IMR-90 (cell line): ENCODE results near the gene CRIM1. TPM values are rescaled to one million over a fixed set of nuclear protein-coding genes. Genes with fewer than 3 reads are reported as not detected.

Experiments
- ATAC-seq: fragments of 200-7000 bp; cut with Tn5 transposase; 2 replicates; pipeline ENCODE4 v1.9.1; 2020; ENCODE audit warnings: low read depth, mild to moderate bottlenecking, moderate library complexity
- BruUV-seq: library from RNA; stranded (reverse); fragments of 400-500 nt; replicated peaks from 2 replicates; lab custom pipeline; 2021; lab: Mats Ljungman, UMichigan
- CTCF ChIA-PET: fragments of 300-600 bp; formaldehyde crosslinking; extraction: SDS; loops from one replicate; lab custom pipeline; 2021; ENCODE audit warnings: antibody characterized with exemption; lab: Yijun Ruan, JAX
- POLR2A ChIA-PET: fragments of 300-600 bp; sonication (Branson Sonifier 250); formaldehyde crosslinking; loops from one replicate; lab custom pipeline; 2022; ENCODE audit warnings: antibody characterized with exemption; ENCODE audit not compliant: unreplicated experiment; lab: Charles Lee
- DNase-seq: peaks from one replicate; pipeline ENCODE4 v3.0.0; 2013
- H2AFZ ChIP-seq: replicated peaks from 2 replicates; pipeline ENCODE3; 2013; ENCODE audit warnings: low read length, mild to moderate bottlenecking; ENCODE audit not compliant: poor library complexity
- H2AK5ac ChIP-seq: 2 replicates; pipeline ENCODE4 v1.6.1; 2013; ENCODE audit warnings: low read depth, low read length, inconsistent platforms
- H2AK9ac ChIP-seq: replicated peaks from 2 replicates; pipeline ENCODE3; 2013; ENCODE audit warnings: mild to moderate bottlenecking, low read depth, low read length, moderate library complexity; ENCODE audit not compliant: poor library complexity
- H2BK120ac ChIP-seq: 2 replicates; pipeline ENCODE4 v1.6.1; 2013; ENCODE audit warnings: low read depth, low read length, inconsistent platforms
- H2BK15ac ChIP-seq: 3 replicates; pipeline ENCODE4 v1.6.1; 2013; ENCODE audit warnings: low read depth, low read length, inconsistent platforms
- H2BK20ac ChIP-seq: 2 replicates; pipeline ENCODE4 v1.6.1; 2013; ENCODE audit warnings: low read depth, mild to moderate bottlenecking, inconsistent platforms, low read length, moderate library complexity
- H2BK5ac ChIP-seq: 2 replicates; pipeline ENCODE4 v1.6.1; 2013; ENCODE audit warnings: mild to moderate bottlenecking, low read depth, low read length, inconsistent platforms; ENCODE audit not compliant: poor library complexity, severe bottlenecking
- H3K14ac ChIP-seq: replicated peaks from 2 replicates; pipeline ENCODE4 v1.6.1; 2013; ENCODE audit warnings: low read depth, low read length, inconsistent platforms
- H3K18ac ChIP-seq: 2 replicates; pipeline ENCODE4 v1.6.1; 2013; ENCODE audit warnings: low read depth, low read length, control low read depth
- H3K23ac ChIP-seq: 2 replicates; pipeline ENCODE4 v1.6.1; 2013; ENCODE audit warnings: low read depth, low read length, inconsistent platforms
- H3K27ac ChIP-seq: 2 replicates; pipeline ENCODE4 v1.5.1; 2013; ENCODE audit warnings: mild to moderate bottlenecking, control low read depth, low read length; ENCODE audit not compliant: insufficient read depth
- H3K27me3 ChIP-seq: 2 replicates; pipeline ENCODE4 v1.6.1; 2013; ENCODE audit warnings: low read length; ENCODE audit not compliant: control insufficient read depth, insufficient read depth
- H3K36me3 ChIP-seq: 2 replicates; pipeline ENCODE4 v1.6.1; 2013; ENCODE audit warnings: low read length, mixed read lengths; ENCODE audit not compliant: control insufficient read depth, insufficient read depth
- H3K4ac ChIP-seq: 2 replicates; pipeline ENCODE4 v1.6.1; 2013; ENCODE audit warnings: low read depth, low read length, inconsistent platforms
- H3K4me1 ChIP-seq: 2 replicates; pipeline ENCODE4 v1.6.1; 2013; ENCODE audit warnings: low read length, mixed read lengths; ENCODE audit not compliant: control insufficient read depth, insufficient read depth
- H3K4me2 ChIP-seq: 2 replicates; pipeline ENCODE4 v1.6.1; 2013; ENCODE audit warnings: low read depth, mild to moderate bottlenecking, control low read depth, low read length, moderate library complexity
- H3K4me3 ChIP-seq: 2 replicates; pipeline ENCODE4 v1.5.1; 2013; ENCODE audit warnings: low read depth, mild to moderate bottlenecking, control low read depth, low read length, moderate library complexity; ENCODE audit not compliant: insufficient read depth
- H3K56ac ChIP-seq: 2 replicates; pipeline ENCODE4 v1.6.1; 2013; ENCODE audit warnings: low read length, inconsistent platforms; ENCODE audit not compliant: insufficient read depth; ENCODE audit errors: extremely low read depth
- H3K79me1 ChIP-seq, 2 experiments: 2 replicates each; pipeline ENCODE4 v1.6.1; 2013; ENCODE audit warnings: low read length in 2 of 2, inconsistent platforms in 1 of 2, low read depth in 1 of 2
- H3K9ac ChIP-seq: 2 replicates; pipeline ENCODE4 v1.6.1; 2013; ENCODE audit warnings: low read depth, low read length, control low read depth
- H3K9me1 ChIP-seq: 2 replicates; pipeline ENCODE4 v1.6.1; 2013; ENCODE audit warnings: low read length, inconsistent platforms; ENCODE audit not compliant: insufficient read depth
- H3K9me3 ChIP-seq: 2 replicates; pipeline ENCODE4 v1.6.1; 2013; ENCODE audit warnings: low read length; ENCODE audit not compliant: control insufficient read depth, insufficient read depth
- H4K20me1 ChIP-seq: 2 replicates; pipeline ENCODE4 v1.6.1; 2013; ENCODE audit warnings: low read length, inconsistent platforms; ENCODE audit not compliant: insufficient read depth
- H4K5ac ChIP-seq: 2 replicates; pipeline ENCODE4 v1.6.1; 2013; ENCODE audit warnings: mild to moderate bottlenecking, low read depth, low read length, control low read depth
- H4K8ac ChIP-seq, 2 experiments: 2 replicates each; pipeline ENCODE4 v1.6.1; 2013; ENCODE audit warnings: low read depth in 2 of 2, low read length in 2 of 2, control low read depth in 1 of 2, inconsistent platforms in 1 of 2
- H4K91ac ChIP-seq: 2 replicates; pipeline ENCODE4 v1.6.1; 2013; ENCODE audit warnings: low read depth, low read length, inconsistent platforms; ENCODE audit not compliant: insufficient read depth
- BHLHE40 ChIP-seq: fragments of 150-350 bp; IDR thresholded peaks from 2 replicates; pipeline ENCODE4 v1.6.1; 2016; ENCODE audit warnings: mild to moderate bottlenecking, low read depth, low read length
- CEBPB ChIP-seq: IDR thresholded peaks from 2 replicates; pipeline ENCODE4 v1.6.1; 2012; ENCODE audit warnings: low read depth, low read length, improper control_type of control experiment
- CHD1 ChIP-seq: IDR thresholded peaks from 2 replicates; pipeline ENCODE4 v1.6.1; 2012; ENCODE audit warnings: low read depth, low read length, improper control_type of control experiment
- CTCF ChIP-seq: conservative IDR thresholded peaks from 2 replicates; pipeline ENCODE4 v1.5.1; 2012; ENCODE audit warnings: mild to moderate bottlenecking, low read depth, low read length, improper control_type of control experiment
- FOS ChIP-seq: fragments of 150-350 bp; IDR thresholded peaks from 2 replicates; pipeline ENCODE4 v1.6.1; 2016; ENCODE audit warnings: low read depth, low read length
- MAFK ChIP-seq: IDR thresholded peaks from 2 replicates; pipeline ENCODE4 v1.6.1; 2012; ENCODE audit warnings: low read depth, low read length, improper control_type of control experiment
- MAZ ChIP-seq: IDR thresholded peaks from 2 replicates; pipeline ENCODE4 v1.6.1; 2012; ENCODE audit warnings: low read depth, mild to moderate bottlenecking, low read length, improper control_type of control experiment, moderate library complexity, borderline replicate concordance
- MXI1 ChIP-seq: IDR thresholded peaks from 2 replicates; pipeline ENCODE4 v1.6.1; 2012; ENCODE audit warnings: low read depth, mild to moderate bottlenecking, low read length, moderate library complexity, borderline replicate concordance
- NFE2L2 ChIP-seq: fragments of 150-350 bp; IDR thresholded peaks from 2 replicates; pipeline ENCODE4 v1.6.1; 2016; ENCODE audit warnings: low read depth, mild to moderate bottlenecking, low read length
- POLR2A ChIP-seq: IDR thresholded peaks from 2 replicates; pipeline ENCODE4 v1.6.1; 2012; ENCODE audit warnings: mild to moderate bottlenecking, low read depth, low read length
- RAD21 ChIP-seq: IDR thresholded peaks from 2 replicates; pipeline ENCODE4 v1.6.1; 2012; ENCODE audit warnings: low read length, improper control_type of control experiment
- RCOR1 ChIP-seq: IDR thresholded peaks from 2 replicates; pipeline ENCODE4 v1.6.1; 2012; ENCODE audit warnings: mild to moderate bottlenecking, low read length, improper control_type of control experiment; ENCODE audit not compliant: insufficient replicate concordance
- RFX5 ChIP-seq: IDR thresholded peaks from 2 replicates; pipeline ENCODE4 v1.8.0; 2012; ENCODE audit warnings: low read depth, mild to moderate bottlenecking, low read length, moderate library complexity
- SMC3 ChIP-seq: fragments of 150-350 bp; IDR thresholded peaks from 2 replicates; pipeline ENCODE4 v1.6.1; 2016; ENCODE audit warnings: low read depth, mild to moderate bottlenecking, antibody characterized with exemption, low read length, moderate library complexity
- WGBS, 2 experiments: methylation state at CpG; one replicate each; pipeline versions ENCODE4 v1.1.5 to v1.1.7; 2013; ENCODE audit warnings: missing lambda C conversion rate in 2 of 2; ENCODE audit not compliant: insufficient read length in 1 of 2; ENCODE audit errors: extremely low coverage in 2 of 2; 5-methylcytosine and 5-hydroxymethylcytosine counted together
- dilution Hi-C: fragments of 300-500 bp; cut with HindIII; formaldehyde crosslinking; loops from one replicate; pipeline ENCODE4 v1.14.3; 2018; ENCODE audit warnings: low sequenced_read_pairs; ENCODE audit not compliant: unreplicated experiment
- in situ Hi-C: fragments of 300-500 bp; cut with MboI; formaldehyde crosslinking; loops from 3 replicates; pipeline ENCODE4 v1.14.3; 2019; ENCODE audit warnings: low sequenced_read_pairs, inconsistent platforms, mixed read lengths
- intact Hi-C: fragments of 100-400 bp; cut with micrococcal nuclease; formaldehyde crosslinking; loops from 2 replicates; pipeline ENCODE4 v1.10.0; 2022
- polyA plus RNA-seq, 3 experiments: library from polyadenylated mRNA; depleted of rRNA; stranded (reverse); fragments of >200 nt; gene quantifications; 2 replicates each; pipeline ENCODE4 v1.2.3, GENCODE V29; 2012; ENCODE audit warnings: low replicate concordance in 1 of 3
- total RNA-seq: library from RNA; depleted of rRNA; stranded (reverse); fragments of >200 nt; gene quantifications from 2 replicates; pipeline ENCODE4 v1.2.3, GENCODE V29; 2012
- TF ChIP-seq, protein P1 (sequence below): fragments of 150-350 bp; IDR thresholded peaks from 2 replicates; pipeline ENCODE4 v1.6.1; 2017; ENCODE audit warnings: mild to moderate bottlenecking, antibody characterized with exemption, low read length, low read depth
- TF ChIP-seq, protein P2 (sequence below): fragments of 150-350 bp; IDR thresholded peaks from 2 replicates; pipeline ENCODE4 v1.6.1; 2016; ENCODE audit warnings: low read depth, mild to moderate bottlenecking, low read length, moderate library complexity, borderline replicate concordance

Gene CRIM1
- total and polyA plus RNA-seq, 2 of the 4 experiments (the other 2 are of a cell fraction), result 285 to 490 TPM

DNA sequence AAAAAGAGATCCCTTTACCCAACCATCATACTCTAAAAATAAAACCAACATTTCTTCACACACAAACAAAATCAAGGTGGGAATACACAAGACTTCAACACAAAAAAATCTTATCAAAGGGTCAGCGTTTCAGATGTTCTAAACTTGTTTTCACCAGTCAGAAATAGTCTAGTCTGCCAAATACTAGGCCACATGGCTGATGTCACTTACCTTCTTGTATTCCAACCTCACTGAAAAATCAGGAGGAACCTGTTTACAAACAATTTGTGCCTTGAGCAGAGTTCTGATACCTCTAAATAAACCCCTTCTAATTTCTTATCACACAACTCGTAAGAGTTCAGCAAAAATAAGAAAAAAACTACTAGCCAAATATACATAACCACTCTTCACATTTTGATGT lies 222.3 kb downstream of the CRIM1 start:
- Histone ChIP-seq H2BK20ac (no peak overlapping the region), H3K56ac (no peak overlapping the region), H2AFZ (no peak overlapping the region), H2AK9ac (no peak overlapping the region), H4K8ac (no peak overlapping the region), H3K18ac (no peak overlapping the region), H3K4me1 (no peaks in the 10 kb centered on the region; the same call in 1 of the 2 replicates), H3K23ac (no peak overlapping the region), H3K79me1 (peaks cover 30 to 53% of the 10 kb centered on the region in 2 experiments), H3K9me1 (no peaks in the 10 kb centered on the region; the same call in 1 of the 2 replicates), H3K14ac (no peak overlapping the region), H3K36me3 (peaks cover 39% of the 10 kb centered on the region), H2BK5ac (no peak overlapping the region), H3K27me3 (no peaks in the 10 kb centered on the region), H3K27ac (no peak overlapping the region), H2BK15ac (no peak overlapping the region), H4K5ac (no peak overlapping the region), H3K4me2 (no peak overlapping the region), H3K9ac (no peak overlapping the region), H3K4ac (no peak overlapping the region), H3K4me3 (no peak overlapping the region), H4K91ac (no peak overlapping the region), H2BK120ac (no peak overlapping the region), H3K9me3 (no peaks in the 10 kb centered on the region), H4K20me1 (no peaks in the 10 kb centered on the region), H2AK5ac (no peak overlapping the region)
- dilution Hi-C loops, result no loop called here
- WGBS, 2 experiments, result 100% methylated on average over 1 of the region's 2 CpGs; no CpG with 5 or more reads in 1 of the 2 experiments
- ChIA-PET CTCF (no interaction called here), POLR2A (no interaction called here)
- intact Hi-C loops, result no loop called here
- in situ Hi-C loops, result no loop called here
- DNase-seq (no peak), ATAC-seq (no peak)
- BruUV-seq, result no TSS peak
- TF ChIP-seq CEBPB, result no peak
- no peak for TF ChIP-seq CHD1
- TF ChIP-seq FOS, result no peak
- no peak for TF ChIP-seq SMC3
- TF ChIP-seq, protein P1, sequence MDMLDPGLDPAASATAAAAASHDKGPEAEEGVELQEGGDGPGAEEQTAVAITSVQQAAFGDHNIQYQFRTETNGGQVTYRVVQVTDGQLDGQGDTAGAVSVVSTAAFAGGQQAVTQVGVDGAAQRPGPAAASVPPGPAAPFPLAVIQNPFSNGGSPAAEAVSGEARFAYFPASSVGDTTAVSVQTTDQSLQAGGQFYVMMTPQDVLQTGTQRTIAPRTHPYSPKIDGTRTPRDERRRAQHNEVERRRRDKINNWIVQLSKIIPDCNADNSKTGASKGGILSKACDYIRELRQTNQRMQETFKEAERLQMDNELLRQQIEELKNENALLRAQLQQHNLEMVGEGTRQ, result no peak
- TF ChIP-seq, protein P2, sequence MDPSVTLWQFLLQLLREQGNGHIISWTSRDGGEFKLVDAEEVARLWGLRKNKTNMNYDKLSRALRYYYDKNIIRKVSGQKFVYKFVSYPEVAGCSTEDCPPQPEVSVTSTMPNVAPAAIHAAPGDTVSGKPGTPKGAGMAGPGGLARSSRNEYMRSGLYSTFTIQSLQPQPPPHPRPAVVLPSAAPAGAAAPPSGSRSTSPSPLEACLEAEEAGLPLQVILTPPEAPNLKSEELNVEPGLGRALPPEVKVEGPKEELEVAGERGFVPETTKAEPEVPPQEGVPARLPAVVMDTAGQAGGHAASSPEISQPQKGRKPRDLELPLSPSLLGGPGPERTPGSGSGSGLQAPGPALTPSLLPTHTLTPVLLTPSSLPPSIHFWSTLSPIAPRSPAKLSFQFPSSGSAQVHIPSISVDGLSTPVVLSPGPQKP, result no peak
- TF ChIP-seq NFE2L2, result no peak
- no peak for TF ChIP-seq RCOR1
- TF ChIP-seq MAZ, result no peak
- TF ChIP-seq MXI1, result no peak
- no peak for TF ChIP-seq RAD21
- TF ChIP-seq POLR2A, result no peak
- no peak for TF ChIP-seq CTCF
- TF ChIP-seq BHLHE40, result no peak
- no peak for TF ChIP-seq MAFK
- no peak for TF ChIP-seq RFX5
